Parathyroid adenoma (tissue), 2 donors: Measurements from ENCODE around the gene SPACDR.

Experiments used
- H2AFZ ChIP-seq: fragments of 300-600 bp; sonication (generic); one replicate; pipeline ENCODE4 v1.7.0; 2017; ENCODE audit warnings: antibody characterized with exemption, mild to moderate bottlenecking
- H3K27ac ChIP-seq: fragments of 300-600 bp; sonication (generic); one replicate; pipeline ENCODE4 v1.7.0; 2017
- H3K27me3 ChIP-seq: fragments of 300-600 bp; sonication (generic); one replicate; pipeline ENCODE4 v1.7.0; 2017; ENCODE audit warnings: low read length; ENCODE audit not compliant: control insufficient read depth, insufficient read depth
- H3K36me3 ChIP-seq: fragments of 300-600 bp; sonication (generic); one replicate; pipeline ENCODE4 v1.7.0; 2017; ENCODE audit warnings: low read length; ENCODE audit not compliant: control insufficient read depth, insufficient read depth
- H3K4me1 ChIP-seq: fragments of 300-600 bp; sonication (generic); one replicate; pipeline ENCODE4 v1.7.0; 2017; ENCODE audit warnings: control low read depth
- H3K4me2 ChIP-seq: fragments of 300-600 bp; sonication (generic); one replicate; pipeline ENCODE4 v1.7.0; 2017; ENCODE audit warnings: low read length
- H3K4me3 ChIP-seq: fragments of 300-600 bp; sonication (generic); one replicate; pipeline ENCODE4 v1.7.0; 2017; ENCODE audit warnings: low read depth, low read length
- H3K79me2 ChIP-seq: fragments of 300-600 bp; sonication (generic); one replicate; pipeline ENCODE4 v1.7.0; 2017; ENCODE audit warnings: control low read depth
- H3K9ac ChIP-seq: fragments of 300-600 bp; sonication (generic); one replicate; pipeline ENCODE4 v1.7.0; 2017; ENCODE audit warnings: mild to moderate bottlenecking
- H3K9me3 ChIP-seq: fragments of 300-600 bp; sonication (generic); one replicate; pipeline ENCODE4 v1.7.0; 2017; ENCODE audit warnings: low read length; ENCODE audit not compliant: control insufficient read depth
- CTCF ChIP-seq: fragments of 300-600 bp; sonication (generic); IDR thresholded peaks from one replicate; pipeline ENCODE4 v1.7.0; 2017; ENCODE audit warnings: antibody characterized with exemption, mild to moderate bottlenecking
- donor health status: primary hyperparathyroidism.

Gene SPACDR

GRCh38 chr7:100423315-100423714, 40.7 kb downstream of the SPACDR start:
- H3K27ac ChIP-seq = no peak overlapping the region
- H3K9me3 ChIP-seq = no peaks in the 10 kb centered on the region
- peaks cover 3% of the 10 kb centered on the region for H3K4me1 ChIP-seq
- no peaks in the 10 kb centered on the region for H3K27me3 ChIP-seq
- no peak overlapping the region for H3K4me3 ChIP-seq
- TF ChIP-seq CTCF = no peak
- H3K79me2 ChIP-seq = no peaks in the 10 kb centered on the region
- no peak overlapping the region for H2AFZ ChIP-seq
- no peak overlapping the region for H3K4me2 ChIP-seq
- no peak overlapping the region for H3K9ac ChIP-seq
- no peaks in the 10 kb centered on the region for H3K36me3 ChIP-seq

- no peak overlapping the region for H2AFZ ChIP-seq
- no peak overlapping the region for H3K27ac ChIP-seq
- H3K4me1 ChIP-seq = no peaks in the 10 kb centered on the region
- no peaks in the 10 kb centered on the region for H3K27me3 ChIP-seq
- no peaks in the 10 kb centered on the region for H3K9me3 ChIP-seq
- H3K36me3 ChIP-seq = no peaks in the 10 kb centered on the region
- H3K9ac ChIP-seq = no peak overlapping the region
- H3K4me2 ChIP-seq = no peak overlapping the region
- no peak for TF ChIP-seq CTCF
- no peaks in the 10 kb centered on the region for H3K79me2 ChIP-seq
- no peak overlapping the region for H3K4me3 ChIP-seq
Measured at GRCh38 chr7:100419660-100420226, 44.3 kb downstream of the SPACDR start.

- H3K36me3 ChIP-seq = no peaks in the 10 kb centered on the region
- H3K9me3 ChIP-seq = no peaks in the 10 kb centered on the region
- H3K4me2 ChIP-seq = no peak overlapping the region
- H3K27me3 ChIP-seq = no peaks in the 10 kb centered on the region
- H3K79me2 ChIP-seq = no peaks in the 10 kb centered on the region
- no peak overlapping the region for H2AFZ ChIP-seq
- no peak overlapping the region for H3K9ac ChIP-seq
- H3K4me3 ChIP-seq = no peak overlapping the region
- no peaks in the 10 kb centered on the region for H3K4me1 ChIP-seq
- H3K27ac ChIP-seq = no peak overlapping the region
- no peak for TF ChIP-seq CTCF
Measured at GRCh38 chr7:100418930-100419659, 45.0 kb downstream of the SPACDR start.

GRCh38 chr7:100415448-100415847, 48.6 kb downstream of the SPACDR start:
- H3K4me1 ChIP-seq = no peaks in the 10 kb centered on the region
- no peaks in the 10 kb centered on the region for H3K36me3 ChIP-seq

More at GRCh38 chr7:100415448-100415847, 48.6 kb downstream of the SPACDR start:
- Histone ChIP-seq H3K9me3 (no peaks in the 10 kb centered on the region), H3K4me3 (no peak overlapping the region), H3K27ac (no peak overlapping the region), H3K9ac (no peak overlapping the region), H2AFZ (no peak overlapping the region), H3K4me2 (no peak overlapping the region), H3K27me3 (no peaks in the 10 kb centered on the region), H3K79me2 (no peaks in the 10 kb centered on the region)
- TF ChIP-seq CTCF = no peak
